Mesenteric fat pad (tissue), 1 donor: Measurements from ENCODE around the gene C14orf119. TPM values are rescaled to one million over a fixed set of nuclear protein-coding genes. Genes with fewer than 3 reads are reported as not detected.

Source experiments
- DNase-seq: peaks from one replicate; pipeline ENCODE4 v3.0.0-alpha.2; 2020; ENCODE audit warnings: low spot score
- total RNA-seq: library from RNA; stranded (reverse); fragmentation: NEBNext Ultra II Directional; extraction: Animal tissue kit (Norgen Biotek cat#: 25700); gene quantifications from one replicate; pipeline ENCODE4 v1.2.1, GENCODE V29; 2021
- donor health status: DM: yes; HTN: yes; CAD: no.

C14orf119 gene
- total RNA-seq, 1 donor from 2014 or later, result 50.5 TPM

DNA sequence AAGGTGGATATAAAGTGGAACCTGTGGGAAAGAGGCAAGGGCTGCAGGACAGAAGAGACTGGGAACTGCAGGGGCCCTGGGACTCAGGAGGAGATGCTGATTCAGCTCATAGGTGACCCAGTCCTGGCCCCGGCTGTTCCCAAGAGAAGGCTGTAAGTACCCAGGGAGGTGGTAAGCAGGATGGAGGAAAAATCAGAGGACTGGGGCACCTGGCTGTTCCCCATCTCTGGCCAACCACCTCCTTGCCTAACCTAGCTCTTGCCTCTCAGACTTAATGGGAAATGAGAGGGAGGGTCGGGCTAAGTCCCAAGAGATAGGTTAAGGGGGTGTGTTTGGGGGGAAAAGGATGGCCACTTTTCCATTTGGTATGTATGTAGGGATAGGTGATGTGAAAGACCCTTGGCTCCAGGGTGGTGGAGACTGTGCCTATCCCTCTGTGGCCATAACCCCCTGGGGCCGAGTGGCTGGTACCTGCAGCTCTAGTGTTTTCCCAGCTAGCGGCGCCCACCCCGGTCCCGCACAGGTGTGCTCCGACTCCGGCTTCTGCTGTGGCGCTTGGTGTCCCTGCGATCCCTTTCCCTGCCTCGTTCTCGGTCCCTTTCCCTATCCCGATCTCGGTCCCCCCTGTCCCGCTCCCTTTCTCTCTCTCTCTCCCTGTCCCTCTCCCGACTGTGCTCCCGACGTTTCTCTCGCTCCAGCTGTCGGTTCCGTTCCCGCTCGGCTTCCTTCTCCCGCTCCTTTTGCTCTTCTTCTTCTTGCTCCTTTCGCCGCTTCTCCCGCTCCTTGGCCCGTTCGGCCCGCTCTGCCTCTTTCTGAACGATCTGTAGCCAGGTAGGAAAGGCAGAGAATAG lies 36.4 kb upstream of the C14orf119 start:
- peak; percentile 84 for DNase-seq

DNA sequence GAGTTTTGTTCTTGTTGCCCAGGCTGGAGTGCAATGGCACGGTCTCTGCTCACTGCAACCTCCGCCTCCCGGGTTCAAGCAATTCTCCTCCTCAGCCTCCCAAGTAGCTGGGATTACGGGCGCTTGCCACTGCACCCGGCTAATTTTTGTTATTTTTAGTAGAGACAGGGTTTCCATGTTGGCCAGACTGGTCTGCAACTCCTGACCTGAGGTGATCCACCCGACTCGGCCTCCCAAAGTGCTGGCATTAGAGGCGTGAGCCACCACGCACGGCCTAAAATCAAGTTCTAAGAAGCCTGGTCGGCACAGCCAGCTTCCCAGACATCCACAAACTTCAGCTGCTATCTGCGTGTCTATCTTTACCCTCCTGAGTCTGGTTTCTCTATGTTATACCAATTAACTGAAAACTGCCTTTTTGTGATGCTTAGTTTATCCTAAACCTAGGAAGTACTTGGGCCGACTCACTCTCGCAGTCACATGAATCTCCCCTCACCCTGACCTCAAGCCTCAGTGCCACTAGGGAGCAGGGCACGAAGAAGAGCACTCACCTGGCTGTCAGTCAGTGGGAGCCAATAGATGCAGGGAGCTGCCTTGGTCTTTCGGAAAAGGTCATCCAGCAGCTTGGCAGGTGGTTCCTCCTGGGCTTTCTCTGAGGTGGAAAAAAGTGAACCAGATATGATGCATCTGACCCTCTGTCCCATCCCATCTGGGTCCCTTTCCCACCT lies 34.6 kb upstream of the C14orf119 start:
- DNase-seq, result peak; percentile 43

DNA sequence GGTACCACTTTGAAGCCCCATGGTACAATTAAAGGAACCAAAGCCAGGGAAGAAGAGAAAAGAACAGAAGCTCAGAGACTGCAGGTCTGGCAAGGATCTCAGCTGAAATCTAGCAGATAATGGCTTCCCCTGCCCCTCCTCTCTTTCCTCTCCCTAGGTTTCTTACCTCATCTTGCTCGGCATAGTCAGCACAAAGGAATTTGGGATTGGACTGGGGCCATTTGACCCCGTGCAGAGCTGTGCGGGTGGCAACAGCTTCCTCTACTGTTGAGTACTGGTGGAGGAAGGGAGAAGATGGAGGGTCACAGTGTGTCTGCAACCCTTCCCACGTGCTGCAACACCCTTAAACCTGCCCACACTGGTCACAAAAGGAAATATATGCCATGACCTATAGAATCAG lies 33.3 kb upstream of the C14orf119 start:
- DNase-seq, result peak; percentile 83

DNA sequence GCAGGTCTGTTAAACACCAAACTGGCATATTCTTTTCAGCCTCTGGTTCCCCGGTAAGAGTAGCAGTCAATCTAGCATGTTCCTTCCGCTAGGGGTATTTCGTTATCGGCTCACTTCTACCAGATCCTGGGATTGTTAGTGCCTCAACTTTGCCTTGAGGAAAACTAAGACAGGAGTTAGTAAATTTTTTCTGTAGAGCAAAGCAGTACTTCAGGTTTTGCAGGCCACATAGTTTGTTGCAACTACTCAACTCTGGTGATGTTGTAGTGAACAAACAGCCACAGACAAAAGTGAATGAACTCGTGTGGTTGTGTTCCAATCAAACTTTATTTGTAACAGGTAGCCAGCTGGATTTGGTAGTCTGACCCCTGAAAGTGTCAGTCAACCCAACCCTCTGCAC lies 31.7 kb upstream of the C14orf119 start:
- DNase-seq, result no peak

DNA sequence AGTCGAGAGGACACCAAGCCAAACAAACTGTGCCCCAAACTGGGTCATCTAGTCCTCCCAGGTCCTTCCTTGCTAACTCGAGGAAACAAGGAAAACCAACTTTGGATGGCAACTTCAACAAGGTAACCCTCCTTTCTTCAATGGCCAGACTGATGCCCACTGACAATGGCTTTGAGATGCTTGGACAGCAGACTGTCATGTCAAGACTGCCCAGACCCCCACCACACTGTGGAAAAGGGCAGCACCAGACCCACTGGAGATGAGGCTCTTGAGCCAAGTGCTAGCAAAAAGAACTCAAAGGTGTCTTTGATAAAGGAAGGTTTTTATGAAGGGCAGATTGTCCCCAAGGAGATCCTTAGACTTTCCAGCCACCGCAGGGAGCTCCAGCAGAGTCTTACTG lies 28.9 kb upstream of the C14orf119 start:
- no peak for DNase-seq

DNA sequence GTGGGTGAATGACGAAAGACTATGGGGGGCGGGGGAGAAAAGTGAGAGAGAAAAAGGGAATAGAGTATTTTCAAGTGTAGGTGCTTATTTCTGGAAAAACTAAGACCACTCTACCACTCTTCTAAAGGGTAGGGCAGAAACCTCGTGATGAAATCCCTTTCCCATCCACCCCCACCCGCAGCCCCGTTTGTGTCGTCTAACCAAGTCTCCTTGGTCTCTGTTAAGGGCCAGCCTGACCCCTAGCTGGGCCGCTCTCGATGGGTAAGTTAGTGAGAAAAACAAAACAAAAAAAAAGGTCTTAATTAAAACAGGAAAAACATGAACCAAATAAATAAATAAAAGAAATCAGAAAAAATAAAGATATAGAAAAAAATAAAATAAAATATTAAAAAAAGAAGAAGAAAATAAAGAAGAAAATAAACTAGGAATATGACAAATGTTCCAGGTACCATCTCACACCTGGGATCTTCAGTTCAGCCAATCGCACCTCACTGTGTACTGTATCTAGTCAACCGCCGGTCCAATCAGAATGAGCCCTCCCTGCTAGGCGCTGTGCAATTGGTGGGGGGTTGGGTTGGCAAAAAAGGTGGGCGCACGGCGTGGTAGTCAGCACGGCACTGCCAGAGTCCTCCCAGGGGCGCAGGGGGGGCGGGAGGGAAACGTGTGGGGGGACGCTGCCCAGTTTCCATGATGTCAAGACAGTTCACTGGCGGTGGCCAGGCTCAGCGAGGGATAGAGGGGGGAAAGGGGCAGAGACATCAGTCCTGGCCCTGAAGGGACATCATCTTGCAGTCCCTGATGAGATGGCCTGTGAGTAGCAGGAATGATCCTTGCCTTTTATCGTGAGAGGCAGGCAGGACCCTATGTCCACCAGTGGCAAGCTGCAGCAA lies 28.2 kb upstream of the C14orf119 start:
- DNase-seq, result no peak

DNA sequence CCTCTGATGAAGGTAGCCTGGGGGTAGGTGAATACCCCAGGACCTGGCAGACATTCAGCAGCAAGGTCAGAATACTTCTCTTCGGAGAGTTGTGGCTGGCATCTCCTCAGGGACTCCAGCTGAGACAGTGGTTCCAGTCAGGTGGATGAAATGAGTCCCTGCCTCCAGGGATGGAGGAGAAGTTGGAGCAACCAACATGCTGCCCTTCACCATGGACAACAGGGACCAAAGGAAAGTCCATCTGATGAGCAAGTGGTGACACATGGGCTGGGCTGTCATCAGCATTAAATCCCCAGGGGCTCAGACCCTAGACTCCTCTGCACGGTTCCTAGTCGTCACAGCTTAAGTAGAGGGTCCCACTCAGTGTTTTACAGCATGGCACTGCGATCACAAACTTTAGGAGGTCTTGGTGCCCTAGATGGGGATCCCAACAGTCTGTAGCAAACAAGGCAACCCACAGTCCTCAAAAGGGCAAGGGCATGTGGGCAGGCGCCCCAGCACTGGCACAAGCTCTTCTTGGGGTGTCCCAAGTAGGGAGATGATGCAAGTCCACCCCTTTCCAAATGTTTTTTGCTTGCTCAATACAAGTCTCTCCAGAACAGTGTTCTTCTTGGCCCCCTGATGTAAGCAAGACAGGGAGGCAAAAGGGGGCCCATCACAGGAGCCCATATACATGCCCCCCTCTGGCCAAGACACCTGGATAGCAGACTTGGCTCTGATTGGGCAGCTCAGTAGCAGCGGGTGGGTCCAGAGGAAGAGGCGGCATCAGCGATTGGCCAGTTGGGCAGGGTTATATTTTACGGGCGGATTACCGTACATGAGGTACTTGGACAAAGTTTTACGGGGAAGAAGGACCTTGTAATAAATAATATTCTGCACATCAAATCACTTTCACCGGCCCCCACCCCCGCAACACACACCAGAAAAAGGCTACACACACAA lies 27.2 kb upstream of the C14orf119 start:
- DNase-seq, result no peak

DNA sequence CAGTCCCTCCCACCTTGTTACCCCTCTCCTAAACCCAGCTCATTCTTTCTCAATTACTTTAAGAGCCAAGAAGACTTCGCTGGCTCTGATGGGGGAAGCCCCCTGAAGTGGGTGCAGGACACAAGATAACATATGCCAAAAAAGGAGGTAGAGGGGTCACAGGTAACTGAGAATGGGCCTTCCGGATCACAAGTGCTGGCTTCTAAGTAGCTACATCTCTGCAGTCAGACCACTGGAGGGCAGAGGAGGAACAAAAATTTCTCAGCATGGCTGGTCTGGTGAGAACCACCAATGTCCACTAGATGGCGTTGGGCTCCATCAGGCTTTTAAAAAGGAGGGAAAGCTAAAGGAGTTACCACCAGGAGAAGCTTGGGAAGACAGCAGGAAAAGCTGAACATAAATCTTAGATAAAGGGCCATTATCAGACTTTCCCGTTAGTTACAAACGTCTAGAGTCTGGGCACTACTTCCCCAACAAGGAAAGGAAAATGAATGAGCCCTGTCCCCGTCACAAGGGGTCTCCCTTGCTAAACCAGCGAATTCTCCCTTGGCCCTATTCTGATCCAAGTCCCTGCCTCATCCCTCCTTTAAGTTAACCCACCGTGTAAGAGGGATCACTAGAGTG lies 26.4 kb upstream of the C14orf119 start:
- peak; percentile 81 for DNase-seq

DNA sequence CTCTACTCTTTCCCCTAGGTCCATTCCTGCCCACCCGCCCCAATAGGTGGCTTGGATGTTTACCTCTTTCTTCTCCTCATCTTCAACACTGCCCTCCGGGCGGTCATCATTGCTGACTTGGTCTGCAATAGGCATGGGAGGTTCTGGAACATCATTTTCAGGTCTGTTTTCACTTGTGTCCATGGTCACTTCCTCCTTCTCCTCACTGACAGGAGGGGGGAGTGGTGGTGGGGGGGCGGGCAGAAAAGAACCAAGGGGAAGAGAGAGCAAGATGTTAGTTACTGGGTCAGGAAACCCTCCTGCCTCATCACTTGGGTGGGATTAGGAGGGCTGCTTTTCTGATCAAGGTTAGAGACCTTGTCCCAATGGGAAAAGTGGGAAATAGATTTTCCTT lies 25.9 kb upstream of the C14orf119 start:
- DNase-seq, result peak; percentile 55

DNA sequence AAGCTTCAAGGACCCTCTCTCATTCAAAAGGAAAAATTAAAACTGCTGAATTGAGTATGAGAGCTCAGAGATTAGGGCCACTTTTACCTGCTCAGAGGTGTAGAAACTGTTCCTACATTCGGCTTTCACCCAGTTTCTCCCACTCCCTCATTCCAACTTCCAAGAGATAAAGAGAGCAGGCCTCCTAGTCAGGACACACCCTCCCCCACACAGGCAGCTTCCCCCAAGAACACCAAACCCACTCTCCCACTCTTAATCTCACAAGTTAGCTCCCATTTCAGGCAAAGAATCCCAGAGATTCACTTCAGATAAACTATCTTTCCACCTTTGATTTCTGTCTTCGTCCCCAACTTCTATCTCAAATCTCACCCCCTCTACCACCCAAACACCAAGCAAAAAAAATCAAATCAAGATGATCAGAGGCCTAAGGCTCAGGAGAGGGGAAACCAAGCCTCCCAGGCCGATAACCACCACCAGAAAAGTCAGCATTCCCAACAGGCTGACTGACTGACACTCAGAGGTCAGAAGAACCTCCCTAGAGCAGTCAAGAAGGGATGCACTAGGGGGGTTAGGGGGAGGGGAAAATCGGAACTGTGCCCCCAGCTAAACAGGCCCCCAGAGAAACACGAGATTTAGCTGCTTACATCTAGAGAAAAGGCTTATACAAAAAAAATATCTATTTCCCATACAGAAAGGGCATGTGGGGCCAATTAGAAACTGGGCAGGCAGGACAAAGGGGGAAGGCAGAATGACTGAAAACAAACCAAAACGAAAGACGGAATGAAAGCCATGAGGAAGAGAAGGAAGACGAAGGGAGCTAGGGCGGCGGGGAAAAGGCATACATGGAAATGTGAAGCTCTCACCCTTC lies 24.8 kb upstream of the C14orf119 start:
- DNase-seq, result no peak

DNA sequence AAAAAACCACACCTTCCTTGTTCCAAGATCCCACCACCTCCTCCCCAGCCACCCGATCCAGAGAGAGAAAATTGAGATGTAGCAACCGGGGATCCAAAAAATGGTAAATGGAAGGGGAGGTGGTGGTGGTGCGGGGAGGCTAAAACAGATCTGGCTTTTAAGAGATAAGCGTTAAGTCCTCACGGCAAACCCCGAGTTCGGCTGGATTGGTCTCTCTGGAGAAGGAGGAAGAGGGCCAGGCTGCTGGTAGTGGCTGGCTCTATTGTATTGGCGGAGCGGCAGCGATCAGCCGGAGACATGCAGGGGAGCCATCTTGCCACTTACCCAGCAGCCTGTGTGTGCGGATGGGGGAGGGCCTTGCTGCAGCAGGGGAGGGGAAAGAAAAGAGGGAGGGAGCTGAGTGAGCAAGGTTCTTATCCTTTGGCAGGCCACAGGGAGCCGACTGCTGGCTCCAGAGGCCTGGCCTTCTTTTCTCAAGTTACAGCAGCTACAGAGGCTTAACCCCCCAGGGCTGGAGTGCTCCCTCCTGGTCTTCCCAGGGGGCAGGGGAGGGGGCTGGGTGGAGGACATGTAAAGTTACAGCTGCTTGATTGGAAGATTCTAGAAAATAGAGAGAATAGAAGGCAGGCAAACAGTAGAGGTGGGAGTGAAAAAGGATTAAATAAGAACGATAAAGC lies 23.9 kb upstream of the C14orf119 start:
- DNase-seq, result peak; percentile 90

DNA sequence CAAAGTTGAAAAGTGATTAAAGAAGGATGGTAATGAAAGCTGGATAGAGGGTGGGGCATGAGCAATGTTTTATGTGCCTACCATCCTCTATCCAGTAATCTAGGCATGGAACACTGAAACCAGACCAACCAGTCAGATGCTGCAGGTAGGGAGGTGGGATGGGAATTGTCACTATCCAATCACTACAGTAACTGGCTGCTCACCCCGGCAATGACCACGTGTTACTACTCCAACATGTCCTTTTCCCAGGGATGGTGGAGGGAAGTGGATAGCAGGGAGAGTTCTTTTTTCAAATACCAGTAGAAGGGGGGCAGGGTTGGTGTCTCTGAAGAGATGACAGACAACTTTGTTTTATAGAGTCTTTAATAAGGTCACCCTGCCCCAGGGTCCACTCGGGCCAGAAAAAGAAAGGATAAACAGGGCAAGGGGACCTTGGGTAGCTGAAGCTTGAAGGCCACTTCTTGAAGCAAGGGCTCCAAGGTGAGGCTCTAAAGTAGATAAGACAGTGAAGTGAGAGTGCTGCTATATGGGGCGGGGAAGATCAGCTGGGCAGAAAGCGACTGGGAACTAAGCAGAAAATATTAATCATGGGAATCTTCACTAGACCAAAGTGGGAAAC lies 23.3 kb upstream of the C14orf119 start:
- peak; percentile 30 for DNase-seq

DNA sequence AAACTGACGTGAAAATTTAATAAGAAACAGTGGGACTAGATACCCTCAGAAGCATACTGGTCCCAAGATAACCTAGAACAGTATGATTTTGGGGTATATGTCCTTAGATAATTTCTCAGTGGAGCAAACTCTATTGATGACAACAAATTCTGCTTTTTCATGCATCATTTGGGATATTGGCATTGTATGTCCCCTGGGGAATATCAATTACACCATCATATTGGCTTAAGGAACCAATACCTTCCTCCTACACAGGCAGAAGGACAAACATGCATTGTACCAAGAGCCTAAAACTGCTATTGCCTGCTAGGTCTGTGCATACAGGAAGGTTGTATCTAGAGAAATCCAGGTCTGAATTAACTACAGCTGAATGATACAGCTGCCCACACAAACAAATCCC lies 20.4 kb upstream of the C14orf119 start:
- no peak for DNase-seq

DNA sequence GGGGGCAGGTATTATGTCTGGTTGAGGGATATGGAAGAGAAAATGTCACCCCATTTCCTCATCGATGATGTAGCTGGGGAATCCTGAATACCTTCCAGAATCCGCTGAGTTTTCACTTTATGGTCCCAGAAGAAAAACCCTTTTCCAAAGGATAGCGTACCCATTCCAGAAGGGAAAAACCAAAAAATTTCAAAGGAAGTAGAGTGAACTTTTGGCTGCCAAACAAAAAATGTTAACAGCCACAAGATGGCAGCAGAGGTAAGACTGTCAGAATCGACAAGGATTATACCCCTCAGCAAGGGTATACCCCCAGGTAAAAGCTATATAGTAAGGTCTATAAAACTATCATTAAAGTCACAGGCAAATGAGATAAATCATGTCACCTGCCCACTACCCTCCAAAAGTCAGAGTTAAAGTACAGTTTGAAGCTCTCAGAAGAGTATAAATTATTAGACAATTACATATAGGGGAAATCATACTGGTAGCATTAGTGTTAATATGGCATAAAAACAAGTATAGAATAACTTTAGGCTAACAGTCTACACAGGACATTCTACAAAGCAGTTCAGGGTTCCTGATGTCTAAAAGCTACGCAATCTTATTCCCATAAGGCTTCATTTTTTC lies 18.4 kb upstream of the C14orf119 start:
- DNase-seq, result no peak

DNA sequence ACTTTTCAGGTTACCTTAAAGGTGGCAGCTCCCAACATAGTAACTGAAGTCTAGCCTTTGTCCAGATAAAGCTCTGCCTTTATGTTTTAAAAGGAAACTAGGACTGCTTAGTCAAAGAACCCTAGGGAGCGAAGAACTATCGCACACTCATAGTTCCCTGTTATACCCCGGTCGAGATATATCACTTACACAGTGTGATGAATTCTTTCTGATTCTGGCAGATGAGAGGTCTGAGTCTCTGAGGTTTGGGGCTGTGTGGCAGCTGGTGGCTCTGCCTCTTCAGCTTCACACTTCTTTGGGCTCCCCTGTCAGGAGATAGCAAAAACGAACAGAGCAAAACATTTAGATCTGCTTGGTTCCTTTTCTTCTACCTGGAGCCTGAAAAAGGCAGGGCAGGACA lies 17.3 kb upstream of the C14orf119 start:
- DNase-seq, result no peak

DNA sequence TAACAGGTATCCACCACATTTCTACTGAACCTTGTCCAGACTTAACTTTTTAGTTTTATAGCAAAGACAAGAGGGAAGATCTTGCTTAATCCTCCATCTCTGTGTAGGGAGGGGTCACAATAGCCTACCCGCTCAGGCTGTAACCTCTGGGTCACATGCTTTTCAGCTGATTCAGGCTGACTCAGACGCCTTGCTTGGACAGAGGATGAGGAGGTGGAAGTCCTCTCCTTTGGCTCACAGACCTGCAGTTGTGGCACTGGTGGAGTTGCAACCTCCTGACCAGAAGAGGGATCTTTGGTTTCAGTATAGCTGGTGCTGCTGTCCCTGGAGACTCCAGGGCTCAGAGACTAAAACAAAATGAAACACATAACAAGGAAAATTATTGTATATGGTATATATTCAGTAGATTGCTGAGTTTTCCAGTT lies 16.6 kb upstream of the C14orf119 start:
- peak; percentile 88 for DNase-seq

DNA sequence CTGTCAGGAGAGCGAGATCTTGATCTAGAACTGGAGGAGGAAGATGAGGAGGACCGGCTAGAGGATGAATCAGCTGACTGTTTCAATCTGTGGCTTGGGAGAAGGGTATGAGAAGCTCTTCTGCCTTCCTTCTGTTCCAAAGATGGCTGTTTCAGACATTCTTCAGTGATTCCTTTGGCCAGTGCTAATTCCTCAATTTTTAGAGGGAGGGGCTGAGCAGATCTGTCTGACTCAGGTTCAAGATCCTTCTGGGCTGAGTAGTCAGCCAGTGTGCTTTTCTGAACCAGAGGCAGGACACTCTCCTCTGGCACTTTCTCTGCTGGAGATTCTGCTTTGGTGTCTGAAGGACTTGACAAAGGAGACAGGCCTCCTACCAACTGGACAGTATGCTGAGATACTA lies 15.6 kb upstream of the C14orf119 start:
- DNase-seq, result no peak

DNA sequence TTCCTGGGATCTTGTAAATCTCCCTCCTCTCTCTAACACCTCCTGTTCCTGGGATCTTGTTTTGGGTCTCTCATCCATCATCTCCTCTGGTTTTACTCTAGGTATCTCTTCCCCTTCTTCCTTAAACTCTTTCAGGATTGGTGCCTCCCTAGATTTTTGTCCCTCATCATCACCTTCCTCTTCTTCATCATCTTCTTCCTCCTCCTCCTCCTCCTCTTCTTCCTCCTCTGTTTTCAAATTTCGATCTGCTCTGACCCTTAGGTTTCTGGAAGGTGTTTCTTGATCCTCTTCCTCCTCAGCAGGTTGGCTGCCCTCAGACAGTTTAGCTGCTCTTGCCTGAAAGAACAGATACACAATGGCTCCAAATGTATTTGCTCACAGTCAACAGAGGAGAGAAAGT lies 14.8 kb upstream of the C14orf119 start:
- no peak for DNase-seq
